Activated B cell treated with CpG ODN at 0.5 μM for 24 hours (primary cell): Measurements from ENCODE around the gene NPR2. TPM values are rescaled to one million over a fixed set of nuclear protein-coding genes. Genes with fewer than 3 reads are reported as not detected.

Source experiments
- ATAC-seq: fragments of 200-7000 bp; cut with Tn5 transposase; one replicate; pipeline ENCODE4 v1.10.0; 2021; ENCODE audit warnings: low read depth, mild to moderate bottlenecking, moderate library complexity
- CTCF ChIA-PET: fragments of 350-600 bp; sonication (Branson Sonifier 250); formaldehyde crosslinking; loops from one replicate; lab custom pipeline; 2021; ENCODE audit warnings: antibody characterized with exemption; lab: Charles Lee
- POLR2A ChIA-PET: fragments of 350-600 bp; sonication (Branson Sonifier 250); formaldehyde crosslinking; loops from one replicate; lab custom pipeline; 2021; ENCODE audit warnings: antibody characterized with exemption; lab: Charles Lee
- DNase-seq: peaks from one replicate; pipeline ENCODE4 v3.0.0; 2022
- H3K27ac Mint-ChIP-seq: one replicate; pipeline ENCODE4 v1.8.0; 2020; ENCODE audit warnings: mixed read lengths
- H3K27me3 Mint-ChIP-seq: one replicate; pipeline ENCODE4 v1.8.0; 2021; ENCODE audit warnings: mixed read lengths
- H3K36me3 Mint-ChIP-seq: one replicate; pipeline ENCODE4 v1.8.0; 2021; ENCODE audit warnings: low read depth, mixed read lengths
- H3K4me1 Mint-ChIP-seq: one replicate; pipeline ENCODE4 v1.8.0; 2021; ENCODE audit warnings: mixed read lengths
- H3K4me3 Mint-ChIP-seq: one replicate; pipeline ENCODE4 v1.8.0; 2020; ENCODE audit warnings: mild to moderate bottlenecking, mixed read lengths
- H3K9me3 Mint-ChIP-seq: one replicate; pipeline ENCODE4 v1.8.0; 2020; ENCODE audit warnings: mixed read lengths
- intact Hi-C: fragments of 100-400 bp; cut with micrococcal nuclease; formaldehyde crosslinking; loops from one replicate; pipeline ENCODE4 v1.15.1; 2024
- total RNA-seq: library from RNA; stranded (reverse); gene quantifications from 2 replicates; pipeline ENCODE4 v1.2.3, GENCODE V29; 2022
- TF ChIP-seq, protein P1 (sequence below): fragments of 200-600 bp; IDR thresholded peaks from one replicate; pipeline ENCODE4 v1.8.0; 2022; ENCODE audit warnings: antibody characterized with exemption, mild to moderate bottlenecking

NPR2 gene
- total RNA-seq, 1 donor from 2014 or later, result 4.6 TPM

GRCh38 chr9:35828716-35829083, 37.3 kb downstream of the NPR2 start, which contains the start of gene FAM221B:
Gene FAM221B, minus strand, starts transcription at chr9:35828732. Its CDS starts 2,571 bp downstream, at chr9:35826161.
- intact Hi-C loops, result loop anchor here (1.0 to 5.0 kb wide), 5 partner anchors 13 to 711 kb away; partner anchors contain the start of genes ATOSB, CREB3, HINT2 and TLN1
- Mint-ChIP-seq H3K27ac (peak within 1 kb of the TSS; percentile 86), H3K9me3 (no peaks in the 10 kb centered on the region), H3K27me3 (no peaks in the 10 kb centered on the region), H3K36me3 (peaks cover 4% of the 10 kb centered on the region), H3K4me1 (peaks cover 28% of the 10 kb centered on the region), H3K4me3 (peak within 1 kb of the TSS; percentile 95)
- peak; percentile 5 for ATAC-seq
- ChIA-PET CTCF (interaction anchor here (0.7 to 2.0 kb wide), 3 partner anchors 14 to 54 kb away, joined by 4 to 5 read pairs (median 4); no protein-coding TSS in a partner anchor), POLR2A (interaction anchor here (0.6 to 1.5 kb wide), 10 partner anchors 11 to 756 kb away, joined by 3 to 10 read pairs (median 4); partner anchors contain the start of genes HINT2, RMRP, SPAG8 and VCP)
- TF ChIP-seq, protein P1, sequence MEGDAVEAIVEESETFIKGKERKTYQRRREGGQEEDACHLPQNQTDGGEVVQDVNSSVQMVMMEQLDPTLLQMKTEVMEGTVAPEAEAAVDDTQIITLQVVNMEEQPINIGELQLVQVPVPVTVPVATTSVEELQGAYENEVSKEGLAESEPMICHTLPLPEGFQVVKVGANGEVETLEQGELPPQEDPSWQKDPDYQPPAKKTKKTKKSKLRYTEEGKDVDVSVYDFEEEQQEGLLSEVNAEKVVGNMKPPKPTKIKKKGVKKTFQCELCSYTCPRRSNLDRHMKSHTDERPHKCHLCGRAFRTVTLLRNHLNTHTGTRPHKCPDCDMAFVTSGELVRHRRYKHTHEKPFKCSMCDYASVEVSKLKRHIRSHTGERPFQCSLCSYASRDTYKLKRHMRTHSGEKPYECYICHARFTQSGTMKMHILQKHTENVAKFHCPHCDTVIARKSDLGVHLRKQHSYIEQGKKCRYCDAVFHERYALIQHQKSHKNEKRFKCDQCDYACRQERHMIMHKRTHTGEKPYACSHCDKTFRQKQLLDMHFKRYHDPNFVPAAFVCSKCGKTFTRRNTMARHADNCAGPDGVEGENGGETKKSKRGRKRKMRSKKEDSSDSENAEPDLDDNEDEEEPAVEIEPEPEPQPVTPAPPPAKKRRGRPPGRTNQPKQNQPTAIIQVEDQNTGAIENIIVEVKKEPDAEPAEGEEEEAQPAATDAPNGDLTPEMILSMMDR, result no peak
- no peak for DNase-seq

DNA sequence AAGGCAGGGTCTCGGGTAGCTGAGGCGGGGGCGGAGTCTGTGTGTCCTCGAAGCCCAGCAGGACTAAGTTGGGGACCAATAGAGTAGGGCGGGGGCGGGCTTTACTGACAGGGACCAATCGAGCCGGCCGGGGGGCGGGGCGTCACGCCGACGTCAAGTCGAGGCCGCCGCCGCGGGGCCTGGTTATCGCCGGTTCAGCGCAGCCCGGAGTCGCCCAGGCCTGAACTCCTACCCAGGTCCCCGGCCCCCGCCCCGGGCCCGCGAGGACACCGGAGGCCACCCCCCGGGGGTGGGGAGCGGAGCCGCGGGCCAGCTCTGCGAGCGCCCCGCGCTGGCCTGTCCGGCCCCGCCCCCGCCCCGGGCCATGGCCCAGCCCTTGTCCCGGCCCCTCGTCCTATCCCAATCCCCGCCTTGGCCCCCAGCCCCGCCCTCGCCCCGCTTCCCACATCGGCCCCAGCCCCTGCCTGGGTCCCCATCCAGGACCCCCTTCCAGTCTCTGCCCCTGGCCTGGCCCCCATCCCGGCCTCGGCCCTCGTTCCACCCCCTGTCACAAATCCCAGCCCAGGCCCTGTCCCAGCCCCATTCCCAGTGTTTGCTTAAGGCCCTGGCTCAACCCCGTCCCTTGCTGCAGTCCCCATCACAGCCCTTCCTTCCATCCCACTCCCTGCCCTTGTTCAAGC, 37.8 kb downstream of the NPR2 start, which contains the start of gene TMEM8B:
TSS of gene TMEM8B (plus strand) at position 145 of the 680 bp plus-strand sequence. CDS start at position 365, 220 bp downstream.
- H3K36me3 Mint-ChIP-seq, result peaks cover 4% of the 10 kb centered on the region
- TF ChIP-seq, protein P1, result no peak
- ATAC-seq (peak; percentile 92), DNase-seq (peak; percentile 89)
- ChIA-PET POLR2A (interaction anchor here (0.6 to 1.5 kb wide), 10 partner anchors 11 to 757 kb away, joined by 3 to 10 read pairs (median 4); partner anchors contain the start of genes HINT2, RMRP, SPAG8 and VCP), CTCF (interaction anchor here (0.7 to 2.0 kb wide), 3 partner anchors 13 to 53 kb away, joined by 4 to 5 read pairs (median 4); no protein-coding TSS in a partner anchor)
- no peaks in the 10 kb centered on the region for H3K9me3 Mint-ChIP-seq
- intact Hi-C loops, result loop anchor here (1.0 to 5.0 kb wide), 5 partner anchors 14 to 712 kb away; partner anchors contain the start of genes ATOSB, CREB3, HINT2 and TLN1
- H3K4me3 Mint-ChIP-seq, result peak within 1 kb of the TSS; percentile 95
- H3K27ac Mint-ChIP-seq, result peak within 1 kb of the TSS; percentile 86
- no peaks in the 10 kb centered on the region for H3K27me3 Mint-ChIP-seq
- H3K4me1 Mint-ChIP-seq, result peaks cover 34% of the 10 kb centered on the region

- POLR2A ChIA-PET, result interaction anchor here (1.3 kb wide), 1 partner anchor 10 kb away, joined by 4 read pairs; no protein-coding TSS in a partner anchor
These were observed 38.3 kb downstream of the NPR2 start for GRCh38 chr9:35829764-35830096.

GRCh38 chr9:35831040-35831439, 39.6 kb downstream of the NPR2 start:
- no peaks in the 10 kb centered on the region for H3K9me3 Mint-ChIP-seq
- H3K27me3 Mint-ChIP-seq, result no peaks in the 10 kb centered on the region
- CTCF ChIA-PET, result no interaction called here
- TF ChIP-seq, protein P1, result no peak
- DNase-seq (no peak), ATAC-seq (no peak)
- H3K36me3 Mint-ChIP-seq, result peaks cover 4% of the 10 kb centered on the region
- peaks cover 46% of the 10 kb centered on the region for H3K4me1 Mint-ChIP-seq
- peak overlapping the region; percentile 20 for H3K4me3 Mint-ChIP-seq
- POLR2A ChIA-PET, result interaction anchor here (1.1 kb wide), 1 partner anchor 18 kb away, joined by 4 read pairs; the partner anchor contains the start of gene SPAG8
- no peak overlapping the region for H3K27ac Mint-ChIP-seq
- intact Hi-C loops, result no loop called here

More at GRCh38 chr9:35829764-35830096, 38.3 kb downstream of the NPR2 start:
- Mint-ChIP-seq H3K27ac (peak overlapping the region; percentile 75), H3K27me3 (no peaks in the 10 kb centered on the region), H3K4me3 (peak overlapping the region; percentile 82), H3K9me3 (no peaks in the 10 kb centered on the region), H3K4me1 (peaks cover 39% of the 10 kb centered on the region), H3K36me3 (peaks cover 4% of the 10 kb centered on the region)
- CTCF ChIA-PET, result interaction anchor here (0.9 to 2.0 kb wide), 2 partner anchors 39 to 53 kb away, joined by 4 to 5 read pairs; no protein-coding TSS in a partner anchor
- TF ChIP-seq, protein P1, result no peak
- ATAC-seq (no peak), DNase-seq (no peak)
- intact Hi-C loops, result loop anchor here (1.0 to 5.0 kb wide), 5 partner anchors 14 to 712 kb away; partner anchors contain the start of genes ATOSB, CREB3, HINT2 and TLN1
